Erythroblast (primary cell): ENCODE measurements around the gene GCK.

Experiments
- GATA1 ChIP-seq: IDR thresholded peaks from 2 replicates; pipeline ENCODE4 v1.6.1; 2011; ENCODE audit warnings: low read depth, mild to moderate bottlenecking, control low read depth, low read length, moderate library complexity
- POLR2A ChIP-seq: IDR thresholded peaks from 2 replicates; pipeline ENCODE4 v1.6.1; 2011; ENCODE audit warnings: mild to moderate bottlenecking, low read length

DNA sequence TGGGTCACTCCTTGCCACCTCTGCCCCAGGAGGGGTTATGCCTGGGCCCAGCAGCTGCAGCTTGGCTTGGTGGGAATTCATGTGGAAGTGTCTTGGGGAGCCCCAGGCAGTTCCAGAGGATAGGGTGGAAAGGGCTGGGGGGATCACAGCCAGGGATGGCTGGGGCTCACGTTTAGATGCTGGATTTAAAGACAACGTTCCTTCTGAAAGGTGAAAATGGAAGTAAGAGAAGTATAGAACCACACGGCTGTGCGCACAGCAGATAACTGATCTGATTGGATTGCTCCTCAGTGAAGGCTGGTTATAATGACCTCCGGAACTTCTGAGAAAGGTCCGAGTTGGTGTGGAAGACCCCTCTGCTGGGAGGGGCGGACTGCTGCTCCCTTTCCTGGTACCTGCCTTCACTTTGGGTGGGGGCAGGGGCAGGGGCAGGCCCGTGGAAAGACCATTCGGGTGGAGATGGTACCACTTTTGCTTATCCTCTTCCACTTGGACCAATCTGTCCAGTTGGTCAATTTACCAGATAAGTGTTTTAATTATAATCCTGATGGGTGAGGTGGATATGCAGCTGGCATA is 40.2 kb downstream of the GCK start:
- TF ChIP-seq POLR2A (no peak), GATA1 (no peak)
